HepG2 (cell line): ENCODE results near the gene WNT1.

Experiments
- ASH2L ChIP-seq: fragments of 300-600, 200-600 bp; sonication (generic); IDR thresholded peaks from 2 replicates; pipeline ENCODE4 v1.7.0; 2017; ENCODE audit warnings: low read depth, mild to moderate bottlenecking, moderate library complexity, mixed read lengths, low read length; ENCODE audit not compliant: insufficient read length
- ATF7 ChIP-seq, 2 experiments: fragments of 450-650 bp in 1 of 2; sonication (generic) in 1 of 2; formaldehyde crosslinking in 1 of 2; IDR thresholded peaks; 2 replicates each; pipeline versions ENCODE4 v1.4.0 to v1.6.1; 2016 to 2020; ENCODE audit warnings: antibody characterized with exemption in 1 of 2, mild to moderate bottlenecking in 1 of 2, missing genetic modification reagents in 1 of 2
- ELF1 ChIP-seq: sonication (generic); formaldehyde crosslinking; IDR thresholded peaks from 2 replicates; pipeline ENCODE4 v1.4.0; 2020; ENCODE audit warnings: missing genetic modification reagents
- HNF4G ChIP-seq, 2 experiments: sonication (generic) in 1 of 2; formaldehyde crosslinking in 1 of 2; IDR thresholded peaks; 2 replicates each; pipeline versions ENCODE4 v1.4.0 to v1.6.1; 2011 to 2020; ENCODE audit warnings: borderline replicate concordance in 2 of 2, low read depth in 2 of 2, mild to moderate bottlenecking in 2 of 2, low read length in 1 of 2, missing genetic modification reagents in 1 of 2, moderate library complexity in 1 of 2
- MAFF ChIP-seq: IDR thresholded peaks from 2 replicates; pipeline ENCODE4 v1.6.1; 2011; ENCODE audit warnings: low read depth, low read length, improper control_type of control experiment
- NR2F1 ChIP-seq, 2 experiments: fragments of 450-650 bp in 1 of 2; formaldehyde crosslinking in 1 of 2; IDR thresholded peaks; 2 replicates each; pipeline versions ENCODE4 v1.5.0 to v1.6.1; 2016 to 2020; ENCODE audit warnings: mild to moderate bottlenecking in 1 of 2, missing compliant biosample characterization in 1 of 2, missing genetic modification reagents in 1 of 2, moderate library complexity in 1 of 2
- RAD21 ChIP-seq: fragments of 450-650 bp; formaldehyde crosslinking; IDR thresholded peaks from 2 replicates; pipeline ENCODE4 v1.5.0; 2020; ENCODE audit warnings: mild to moderate bottlenecking
- ZFP1 ChIP-seq: IDR thresholded peaks from 2 replicates; pipeline ENCODE4 v1.6.1; 2016
- ZFP36 ChIP-seq: fragments of 150-350 bp; IDR thresholded peaks from 2 replicates; pipeline ENCODE4 v1.6.1; 2018; ENCODE audit warnings: borderline replicate concordance, low read length, low read depth; ENCODE audit not compliant: partially characterized antibody

DNA sequence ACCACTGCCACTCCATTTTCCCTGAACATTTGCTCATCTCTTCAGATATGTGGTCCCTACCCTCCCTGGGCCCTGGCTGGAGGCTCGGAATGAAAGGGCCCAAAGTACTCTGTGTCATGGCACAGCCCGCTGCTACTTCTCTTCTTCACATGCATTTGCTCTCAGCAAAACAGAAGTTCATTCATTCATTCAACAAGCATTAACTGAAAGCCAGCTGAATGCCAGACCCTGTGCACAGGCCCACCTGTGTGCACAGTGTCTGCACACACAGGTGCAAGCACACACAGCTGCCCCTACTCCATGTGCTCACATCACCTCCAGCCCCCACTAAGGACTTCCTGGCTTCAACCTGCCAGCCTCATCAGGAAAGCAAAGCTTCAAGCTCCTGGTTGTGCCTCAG lies 7.8 kb downstream of the WNT1 start:
- TF ChIP-seq ZFP36 = no peak
- TF ChIP-seq ASH2L = no peak
- no peak for TF ChIP-seq RAD21 (CRISPR knock-in tag)
- no peak for TF ChIP-seq ELF1
- TF ChIP-seq HNF4G (IDR thresholded peaks at IDR 0.05; ENCODE audit: borderline replicate concordance, low read depth, low read length) = no peak
- no peak for TF ChIP-seq HNF4G (CRISPR knock-in tag; IDR thresholded peaks at IDR 0.05; ENCODE audit: borderline replicate concordance, low read depth)
- TF ChIP-seq NR2F1 (CRISPR knock-in tag; IDR thresholded peaks at IDR 0.05) = no peak
- TF ChIP-seq ZFP1 (CRISPR knock-in tag) = no peak
- no peak for TF ChIP-seq MAFF
- no peak for TF ChIP-seq ATF7 (IDR thresholded peaks at IDR 0.05)
- TF ChIP-seq ATF7 (CRISPR knock-in tag; IDR thresholded peaks at IDR 0.05) = no peak
